Sigmoid colon (tissue), 4 donors: ENCODE data around the gene CCDC194.

Experiments
- EP300 ChIP-seq, 4 donors: sonication (generic); formaldehyde crosslinking; IDR thresholded peaks; one replicate each; pipeline ENCODE4 v1.6.1; 2017; ENCODE audit warnings: antibody characterized with exemption in 4 of 4
- POLR2A ChIP-seq, 2 donors: fragments of 450-650 bp; IDR thresholded peaks; one replicate each; pipeline ENCODE4 v1.6.1; 2016; ENCODE audit warnings: antibody characterized with exemption in 2 of 2, mild to moderate bottlenecking in 2 of 2, moderate library complexity in 2 of 2
- POLR2AphosphoS5 ChIP-seq, 4 donors: sonication (generic); formaldehyde crosslinking; IDR thresholded peaks; one replicate each; pipeline ENCODE4 v1.6.1; 2017; ENCODE audit warnings: antibody characterized with exemption in 4 of 4
- TF ChIP-seq, protein P1 (sequence below), 4 experiments: fragments of 450-650 bp in 3 of 4; fragments of 200-600 bp in 1 of 4; IDR thresholded peaks; one replicate each; pipeline ENCODE4 v1.5.1; 2016 to 2019; ENCODE audit warnings: antibody characterized with exemption in 4 of 4, mild to moderate bottlenecking in 3 of 4, moderate library complexity in 2 of 4

DNA sequence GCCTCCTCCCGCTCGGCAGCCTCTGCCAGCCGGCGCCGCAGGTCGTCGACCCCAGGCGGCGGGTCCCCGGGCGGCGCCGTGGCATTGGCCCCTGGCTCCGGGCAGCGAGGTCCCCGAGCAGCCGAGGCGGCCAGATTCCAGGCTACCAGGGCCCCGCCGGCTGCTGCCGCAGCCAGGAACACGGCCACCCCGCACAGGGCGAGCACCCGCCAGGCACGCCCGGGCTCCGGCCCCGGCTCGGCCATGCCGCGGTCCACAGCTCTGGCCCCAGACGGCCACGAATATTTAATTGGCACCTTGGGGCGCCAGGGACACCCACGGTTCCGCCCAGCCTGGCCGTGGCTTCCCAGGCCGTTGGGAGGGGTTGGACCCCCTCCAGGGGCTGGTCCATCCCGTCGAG lies at the start of gene CCDC194:
- TF ChIP-seq, protein P1, sequence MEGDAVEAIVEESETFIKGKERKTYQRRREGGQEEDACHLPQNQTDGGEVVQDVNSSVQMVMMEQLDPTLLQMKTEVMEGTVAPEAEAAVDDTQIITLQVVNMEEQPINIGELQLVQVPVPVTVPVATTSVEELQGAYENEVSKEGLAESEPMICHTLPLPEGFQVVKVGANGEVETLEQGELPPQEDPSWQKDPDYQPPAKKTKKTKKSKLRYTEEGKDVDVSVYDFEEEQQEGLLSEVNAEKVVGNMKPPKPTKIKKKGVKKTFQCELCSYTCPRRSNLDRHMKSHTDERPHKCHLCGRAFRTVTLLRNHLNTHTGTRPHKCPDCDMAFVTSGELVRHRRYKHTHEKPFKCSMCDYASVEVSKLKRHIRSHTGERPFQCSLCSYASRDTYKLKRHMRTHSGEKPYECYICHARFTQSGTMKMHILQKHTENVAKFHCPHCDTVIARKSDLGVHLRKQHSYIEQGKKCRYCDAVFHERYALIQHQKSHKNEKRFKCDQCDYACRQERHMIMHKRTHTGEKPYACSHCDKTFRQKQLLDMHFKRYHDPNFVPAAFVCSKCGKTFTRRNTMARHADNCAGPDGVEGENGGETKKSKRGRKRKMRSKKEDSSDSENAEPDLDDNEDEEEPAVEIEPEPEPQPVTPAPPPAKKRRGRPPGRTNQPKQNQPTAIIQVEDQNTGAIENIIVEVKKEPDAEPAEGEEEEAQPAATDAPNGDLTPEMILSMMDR (IDR thresholded peaks at IDR 0.05), result no peak
- no peak for TF ChIP-seq EP300 (IDR thresholded peaks at IDR 0.05)
- TF ChIP-seq POLR2A (IDR thresholded peaks at IDR 0.05), result no peak
- no peak for TF ChIP-seq POLR2AphosphoS5 (IDR thresholded peaks at IDR 0.05)
